Glomerular endothelial cell (primary cell): Measurements from ENCODE around the gene PCP2. TPM values are rescaled to one million over a fixed set of nuclear protein-coding genes. Genes with fewer than 3 reads are reported as not detected.
"Not testable (repeated sequence)": the region's sequence is repeated elsewhere in the genome, so short reads cannot be mapped to it uniquely, and the experiment has no call there.

Experiments used
- DNase-seq: peaks from one replicate; pipeline ENCODE4 v3.0.0-alpha.2; 2011; ENCODE audit warnings: low read depth, low spot score; ENCODE audit errors: extremely low read depth
- total RNA-seq: library from RNA; depleted of rRNA; stranded (reverse); fragments of >200 nt; gene quantifications from 2 replicates; pipeline ENCODE4 v1.2.3, GENCODE V29; 2015

PCP2 gene
- total RNA-seq, 1 donor from 2014 or later = not detected

- no peak for DNase-seq
Measured at GRCh38 chr19:7662657-7663056, 29.1 kb upstream of the PCP2 start.

GRCh38 chr19:7661744-7662538 lies 28.4 kb upstream of the PCP2 start:
- no peak for DNase-seq

- DNase-seq = no peak
Measured at GRCh38 chr19:7658219-7658686, 24.7 kb upstream of the PCP2 start.

GRCh38 chr19:7657131-7657751 lies 23.7 kb upstream of the PCP2 start:
- DNase-seq = no peak

- no peak for DNase-seq
Measured at GRCh38 chr19:7655581-7655980, 22.1 kb upstream of the PCP2 start.

GRCh38 chr19:7654401-7654800 lies 20.9 kb upstream of the PCP2 start:
- no peak for DNase-seq

- no peak for DNase-seq
Measured at GRCh38 chr19:7652061-7652641, 18.6 kb upstream of the PCP2 start.

GRCh38 chr19:7650148-7650547 lies 16.6 kb upstream of the PCP2 start:
- DNase-seq = no peak

GRCh38 chr19:7648265-7649014 lies 14.9 kb upstream of the PCP2 start:
- DNase-seq = no peak

GRCh38 chr19:7647156-7647555 lies 13.6 kb upstream of the PCP2 start:
- no peak for DNase-seq

- DNase-seq = no peak
Measured at GRCh38 chr19:7646426-7646700, 12.8 kb upstream of the PCP2 start.

- no peak for DNase-seq
Measured at GRCh38 chr19:7645656-7646425, 12.3 kb upstream of the PCP2 start.

GRCh38 chr19:7645163-7645562 lies 11.6 kb upstream of the PCP2 start:
- DNase-seq = no peak

GRCh38 chr19:7644550-7644877 lies 11.0 kb upstream of the PCP2 start:
- no peak for DNase-seq

- DNase-seq = not testable (repeated sequence)
Measured at GRCh38 chr19:7643629-7644549, 10.4 kb upstream of the PCP2 start.

- DNase-seq = no peak
Measured at GRCh38 chr19:7643031-7643415, 9.5 kb upstream of the PCP2 start.

GRCh38 chr19:7642295-7643030 lies 8.9 kb upstream of the PCP2 start:
- no peak for DNase-seq

- no peak for DNase-seq
Measured at GRCh38 chr19:7641290-7642276, 8.1 kb upstream of the PCP2 start.
